IMR-90 (cell line): ENCODE results near the gene TEDDM1. TPM values are rescaled to one million over a fixed set of nuclear protein-coding genes. Genes with fewer than 3 reads are reported as not detected.
A peak's percentile ranks its signal among the peaks of the same experiment; 100 is the strongest.

Experiments used
- ATAC-seq: fragments of 200-7000 bp; cut with Tn5 transposase; 2 replicates; pipeline ENCODE4 v1.9.1; 2020; ENCODE audit warnings: low read depth, mild to moderate bottlenecking, moderate library complexity
- BruUV-seq: library from RNA; stranded (reverse); fragments of 400-500 nt; replicated peaks from 2 replicates; lab custom pipeline; 2021; lab: Mats Ljungman, UMichigan
- CTCF ChIA-PET: fragments of 300-600 bp; formaldehyde crosslinking; extraction: SDS; loops from one replicate; lab custom pipeline; 2021; ENCODE audit warnings: antibody characterized with exemption; lab: Yijun Ruan, JAX
- POLR2A ChIA-PET: fragments of 300-600 bp; sonication (Branson Sonifier 250); formaldehyde crosslinking; loops from one replicate; lab custom pipeline; 2022; ENCODE audit warnings: antibody characterized with exemption; ENCODE audit not compliant: unreplicated experiment; lab: Charles Lee
- DNase-seq: peaks from one replicate; pipeline ENCODE4 v3.0.0; 2013
- H2AFZ ChIP-seq: replicated peaks from 2 replicates; pipeline ENCODE3; 2013; ENCODE audit warnings: low read length, mild to moderate bottlenecking; ENCODE audit not compliant: poor library complexity
- H2AK5ac ChIP-seq: 2 replicates; pipeline ENCODE4 v1.6.1; 2013; ENCODE audit warnings: low read depth, low read length, inconsistent platforms
- H2AK9ac ChIP-seq: replicated peaks from 2 replicates; pipeline ENCODE3; 2013; ENCODE audit warnings: mild to moderate bottlenecking, low read depth, low read length, moderate library complexity; ENCODE audit not compliant: poor library complexity
- H2BK120ac ChIP-seq: 2 replicates; pipeline ENCODE4 v1.6.1; 2013; ENCODE audit warnings: low read depth, low read length, inconsistent platforms
- H2BK15ac ChIP-seq: 3 replicates; pipeline ENCODE4 v1.6.1; 2013; ENCODE audit warnings: low read depth, low read length, inconsistent platforms
- H2BK20ac ChIP-seq: 2 replicates; pipeline ENCODE4 v1.6.1; 2013; ENCODE audit warnings: low read depth, mild to moderate bottlenecking, inconsistent platforms, low read length, moderate library complexity
- H2BK5ac ChIP-seq: 2 replicates; pipeline ENCODE4 v1.6.1; 2013; ENCODE audit warnings: mild to moderate bottlenecking, low read depth, low read length, inconsistent platforms; ENCODE audit not compliant: poor library complexity, severe bottlenecking
- H3K14ac ChIP-seq: replicated peaks from 2 replicates; pipeline ENCODE4 v1.6.1; 2013; ENCODE audit warnings: low read depth, low read length, inconsistent platforms
- H3K18ac ChIP-seq: 2 replicates; pipeline ENCODE4 v1.6.1; 2013; ENCODE audit warnings: low read depth, low read length, control low read depth
- H3K23ac ChIP-seq: 2 replicates; pipeline ENCODE4 v1.6.1; 2013; ENCODE audit warnings: low read depth, low read length, inconsistent platforms
- H3K27ac ChIP-seq: 2 replicates; pipeline ENCODE4 v1.5.1; 2013; ENCODE audit warnings: mild to moderate bottlenecking, control low read depth, low read length; ENCODE audit not compliant: insufficient read depth
- H3K27me3 ChIP-seq: 2 replicates; pipeline ENCODE4 v1.6.1; 2013; ENCODE audit warnings: low read length; ENCODE audit not compliant: control insufficient read depth, insufficient read depth
- H3K36me3 ChIP-seq: 2 replicates; pipeline ENCODE4 v1.6.1; 2013; ENCODE audit warnings: low read length, mixed read lengths; ENCODE audit not compliant: control insufficient read depth, insufficient read depth
- H3K4ac ChIP-seq: 2 replicates; pipeline ENCODE4 v1.6.1; 2013; ENCODE audit warnings: low read depth, low read length, inconsistent platforms
- H3K4me1 ChIP-seq: 2 replicates; pipeline ENCODE4 v1.6.1; 2013; ENCODE audit warnings: low read length, mixed read lengths; ENCODE audit not compliant: control insufficient read depth, insufficient read depth
- H3K4me2 ChIP-seq: 2 replicates; pipeline ENCODE4 v1.6.1; 2013; ENCODE audit warnings: low read depth, mild to moderate bottlenecking, control low read depth, low read length, moderate library complexity
- H3K4me3 ChIP-seq: 2 replicates; pipeline ENCODE4 v1.5.1; 2013; ENCODE audit warnings: low read depth, mild to moderate bottlenecking, control low read depth, low read length, moderate library complexity; ENCODE audit not compliant: insufficient read depth
- H3K56ac ChIP-seq: 2 replicates; pipeline ENCODE4 v1.6.1; 2013; ENCODE audit warnings: low read length, inconsistent platforms; ENCODE audit not compliant: insufficient read depth; ENCODE audit errors: extremely low read depth
- H3K79me1 ChIP-seq, 2 experiments: 2 replicates each; pipeline ENCODE4 v1.6.1; 2013; ENCODE audit warnings: low read length in 2 of 2, inconsistent platforms in 1 of 2, low read depth in 1 of 2
- H3K9ac ChIP-seq: 2 replicates; pipeline ENCODE4 v1.6.1; 2013; ENCODE audit warnings: low read depth, low read length, control low read depth
- H3K9me1 ChIP-seq: 2 replicates; pipeline ENCODE4 v1.6.1; 2013; ENCODE audit warnings: low read length, inconsistent platforms; ENCODE audit not compliant: insufficient read depth
- H3K9me3 ChIP-seq: 2 replicates; pipeline ENCODE4 v1.6.1; 2013; ENCODE audit warnings: low read length; ENCODE audit not compliant: control insufficient read depth, insufficient read depth
- H4K20me1 ChIP-seq: 2 replicates; pipeline ENCODE4 v1.6.1; 2013; ENCODE audit warnings: low read length, inconsistent platforms; ENCODE audit not compliant: insufficient read depth
- H4K5ac ChIP-seq: 2 replicates; pipeline ENCODE4 v1.6.1; 2013; ENCODE audit warnings: mild to moderate bottlenecking, low read depth, low read length, control low read depth
- H4K8ac ChIP-seq, 2 experiments: 2 replicates each; pipeline ENCODE4 v1.6.1; 2013; ENCODE audit warnings: low read depth in 2 of 2, low read length in 2 of 2, control low read depth in 1 of 2, inconsistent platforms in 1 of 2
- H4K91ac ChIP-seq: 2 replicates; pipeline ENCODE4 v1.6.1; 2013; ENCODE audit warnings: low read depth, low read length, inconsistent platforms; ENCODE audit not compliant: insufficient read depth
- BHLHE40 ChIP-seq: fragments of 150-350 bp; IDR thresholded peaks from 2 replicates; pipeline ENCODE4 v1.6.1; 2016; ENCODE audit warnings: mild to moderate bottlenecking, low read depth, low read length
- CEBPB ChIP-seq: IDR thresholded peaks from 2 replicates; pipeline ENCODE4 v1.6.1; 2012; ENCODE audit warnings: low read depth, low read length, improper control_type of control experiment
- CHD1 ChIP-seq: IDR thresholded peaks from 2 replicates; pipeline ENCODE4 v1.6.1; 2012; ENCODE audit warnings: low read depth, low read length, improper control_type of control experiment
- FOS ChIP-seq: fragments of 150-350 bp; IDR thresholded peaks from 2 replicates; pipeline ENCODE4 v1.6.1; 2016; ENCODE audit warnings: low read depth, low read length
- MAFK ChIP-seq: IDR thresholded peaks from 2 replicates; pipeline ENCODE4 v1.6.1; 2012; ENCODE audit warnings: low read depth, low read length, improper control_type of control experiment
- MAZ ChIP-seq: IDR thresholded peaks from 2 replicates; pipeline ENCODE4 v1.6.1; 2012; ENCODE audit warnings: low read depth, mild to moderate bottlenecking, low read length, improper control_type of control experiment, moderate library complexity, borderline replicate concordance
- MXI1 ChIP-seq: IDR thresholded peaks from 2 replicates; pipeline ENCODE4 v1.6.1; 2012; ENCODE audit warnings: low read depth, mild to moderate bottlenecking, low read length, moderate library complexity, borderline replicate concordance
- NFE2L2 ChIP-seq: fragments of 150-350 bp; IDR thresholded peaks from 2 replicates; pipeline ENCODE4 v1.6.1; 2016; ENCODE audit warnings: low read depth, mild to moderate bottlenecking, low read length
- POLR2A ChIP-seq: IDR thresholded peaks from 2 replicates; pipeline ENCODE4 v1.6.1; 2012; ENCODE audit warnings: mild to moderate bottlenecking, low read depth, low read length
- RAD21 ChIP-seq: IDR thresholded peaks from 2 replicates; pipeline ENCODE4 v1.6.1; 2012; ENCODE audit warnings: low read length, improper control_type of control experiment
- RCOR1 ChIP-seq: IDR thresholded peaks from 2 replicates; pipeline ENCODE4 v1.6.1; 2012; ENCODE audit warnings: mild to moderate bottlenecking, low read length, improper control_type of control experiment; ENCODE audit not compliant: insufficient replicate concordance
- RFX5 ChIP-seq: IDR thresholded peaks from 2 replicates; pipeline ENCODE4 v1.8.0; 2012; ENCODE audit warnings: low read depth, mild to moderate bottlenecking, low read length, moderate library complexity
- SMC3 ChIP-seq: fragments of 150-350 bp; IDR thresholded peaks from 2 replicates; pipeline ENCODE4 v1.6.1; 2016; ENCODE audit warnings: low read depth, mild to moderate bottlenecking, antibody characterized with exemption, low read length, moderate library complexity
- WGBS, 2 experiments: methylation state at CpG; one replicate each; pipeline versions ENCODE4 v1.1.5 to v1.1.7; 2013; ENCODE audit warnings: missing lambda C conversion rate in 2 of 2; ENCODE audit not compliant: insufficient read length in 1 of 2; ENCODE audit errors: extremely low coverage in 2 of 2; 5-methylcytosine and 5-hydroxymethylcytosine counted together
- dilution Hi-C: fragments of 300-500 bp; cut with HindIII; formaldehyde crosslinking; loops from one replicate; pipeline ENCODE4 v1.14.3; 2018; ENCODE audit warnings: low sequenced_read_pairs; ENCODE audit not compliant: unreplicated experiment
- in situ Hi-C: fragments of 300-500 bp; cut with MboI; formaldehyde crosslinking; loops from 3 replicates; pipeline ENCODE4 v1.14.3; 2019; ENCODE audit warnings: low sequenced_read_pairs, inconsistent platforms, mixed read lengths
- intact Hi-C: fragments of 100-400 bp; cut with micrococcal nuclease; formaldehyde crosslinking; loops from 2 replicates; pipeline ENCODE4 v1.10.0; 2022
- polyA plus RNA-seq, 3 experiments: library from polyadenylated mRNA; depleted of rRNA; stranded (reverse); fragments of >200 nt; gene quantifications; 2 replicates each; pipeline ENCODE4 v1.2.3, GENCODE V29; 2012; ENCODE audit warnings: low replicate concordance in 1 of 3
- total RNA-seq: library from RNA; depleted of rRNA; stranded (reverse); fragments of >200 nt; gene quantifications from 2 replicates; pipeline ENCODE4 v1.2.3, GENCODE V29; 2012
- TF ChIP-seq, protein P1 (sequence below): conservative IDR thresholded peaks from 2 replicates; pipeline ENCODE4 v1.5.1; 2012; ENCODE audit warnings: mild to moderate bottlenecking, low read depth, low read length, improper control_type of control experiment
- TF ChIP-seq, protein P2 (sequence below): fragments of 150-350 bp; IDR thresholded peaks from 2 replicates; pipeline ENCODE4 v1.6.1; 2017; ENCODE audit warnings: mild to moderate bottlenecking, antibody characterized with exemption, low read length, low read depth

Gene TEDDM1
- total and polyA plus RNA-seq, 2 of the 4 experiments (the other 2 are of a cell fraction), result not detected

DNA sequence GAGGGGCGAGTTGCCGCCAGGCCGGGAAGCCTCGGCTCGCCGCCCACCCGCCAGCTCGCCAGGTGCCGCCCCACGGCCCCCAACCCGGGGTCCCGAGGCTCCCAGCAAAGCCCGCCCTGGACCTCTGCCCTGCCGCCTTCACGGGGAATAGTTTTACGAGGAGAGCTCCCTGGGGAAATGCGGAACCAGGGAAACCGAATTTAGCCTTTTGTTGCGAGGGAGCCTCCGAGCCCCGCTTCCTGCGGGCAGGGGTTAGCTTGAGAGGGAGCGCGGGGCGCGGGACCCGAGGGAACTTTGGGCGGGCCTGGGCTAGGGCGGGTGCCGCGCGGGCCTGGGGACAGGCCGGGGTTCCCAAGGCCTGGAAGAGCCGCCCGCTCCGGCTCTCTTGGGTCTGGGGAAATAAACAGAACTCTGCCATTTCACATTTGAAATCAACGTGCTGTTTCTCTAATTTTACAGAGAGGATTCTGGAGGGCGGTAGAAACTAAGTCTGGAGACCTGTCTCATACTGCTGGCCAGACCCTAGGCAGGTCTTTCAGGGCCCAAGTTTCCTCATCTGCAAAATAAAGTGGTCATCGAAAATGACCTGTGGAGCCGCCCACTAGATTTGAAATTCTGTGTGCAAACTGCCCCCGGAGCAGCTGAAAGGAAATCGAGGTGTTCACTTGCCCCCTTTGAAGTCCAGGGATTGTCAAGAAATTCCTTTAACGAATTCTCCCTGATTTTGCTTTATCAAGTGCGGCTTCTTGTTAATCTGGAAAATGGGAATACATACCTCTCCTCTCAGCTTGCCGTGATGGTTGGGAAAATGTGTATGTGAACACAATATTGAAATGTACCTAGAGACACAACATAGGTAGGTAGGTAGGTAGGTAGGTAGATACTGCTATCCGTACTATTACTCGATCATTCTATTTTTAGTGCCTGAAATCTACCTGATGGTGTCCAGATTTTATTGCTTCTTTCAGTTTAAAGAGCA is 8.1 kb downstream of the TEDDM1 start:
- peak; percentile 9 for DNase-seq
- TF ChIP-seq CHD1, result no peak
- no peak for TF ChIP-seq SMC3
- TF ChIP-seq RAD21, result no peak
- TF ChIP-seq MXI1, result no peak
- TF ChIP-seq BHLHE40, result no peak
- TF ChIP-seq NFE2L2, result no peak
- TF ChIP-seq MAFK, result no peak
- no peak for TF ChIP-seq FOS
- TF ChIP-seq, protein P1, sequence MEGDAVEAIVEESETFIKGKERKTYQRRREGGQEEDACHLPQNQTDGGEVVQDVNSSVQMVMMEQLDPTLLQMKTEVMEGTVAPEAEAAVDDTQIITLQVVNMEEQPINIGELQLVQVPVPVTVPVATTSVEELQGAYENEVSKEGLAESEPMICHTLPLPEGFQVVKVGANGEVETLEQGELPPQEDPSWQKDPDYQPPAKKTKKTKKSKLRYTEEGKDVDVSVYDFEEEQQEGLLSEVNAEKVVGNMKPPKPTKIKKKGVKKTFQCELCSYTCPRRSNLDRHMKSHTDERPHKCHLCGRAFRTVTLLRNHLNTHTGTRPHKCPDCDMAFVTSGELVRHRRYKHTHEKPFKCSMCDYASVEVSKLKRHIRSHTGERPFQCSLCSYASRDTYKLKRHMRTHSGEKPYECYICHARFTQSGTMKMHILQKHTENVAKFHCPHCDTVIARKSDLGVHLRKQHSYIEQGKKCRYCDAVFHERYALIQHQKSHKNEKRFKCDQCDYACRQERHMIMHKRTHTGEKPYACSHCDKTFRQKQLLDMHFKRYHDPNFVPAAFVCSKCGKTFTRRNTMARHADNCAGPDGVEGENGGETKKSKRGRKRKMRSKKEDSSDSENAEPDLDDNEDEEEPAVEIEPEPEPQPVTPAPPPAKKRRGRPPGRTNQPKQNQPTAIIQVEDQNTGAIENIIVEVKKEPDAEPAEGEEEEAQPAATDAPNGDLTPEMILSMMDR, result no peak
- no peak for TF ChIP-seq MAZ
- no peak for TF ChIP-seq RFX5
- TF ChIP-seq RCOR1, result no peak
- TF ChIP-seq POLR2A, result no peak
- TF ChIP-seq CEBPB, result no peak
- TF ChIP-seq, protein P2, sequence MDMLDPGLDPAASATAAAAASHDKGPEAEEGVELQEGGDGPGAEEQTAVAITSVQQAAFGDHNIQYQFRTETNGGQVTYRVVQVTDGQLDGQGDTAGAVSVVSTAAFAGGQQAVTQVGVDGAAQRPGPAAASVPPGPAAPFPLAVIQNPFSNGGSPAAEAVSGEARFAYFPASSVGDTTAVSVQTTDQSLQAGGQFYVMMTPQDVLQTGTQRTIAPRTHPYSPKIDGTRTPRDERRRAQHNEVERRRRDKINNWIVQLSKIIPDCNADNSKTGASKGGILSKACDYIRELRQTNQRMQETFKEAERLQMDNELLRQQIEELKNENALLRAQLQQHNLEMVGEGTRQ, result no peak

More for the DNA sequence above, 8.1 kb downstream of the TEDDM1 start:
- CTCF ChIA-PET, result interaction anchor here (0.5 to 1.2 kb wide), 3 partner anchors 134 to 307 kb away, joined by 3 read pairs; no protein-coding TSS in a partner anchor
- peaks cover 13 to 29% of the 10 kb centered on the region in 2 experiments for H3K79me1 ChIP-seq
- peak overlapping the region; percentile 52 for H2BK120ac ChIP-seq
- H2BK15ac ChIP-seq, result no peak overlapping the region
- no peaks in the 10 kb centered on the region for H3K27me3 ChIP-seq
- H2AFZ ChIP-seq, result peak overlapping the region; percentile 97
- H3K18ac ChIP-seq, result peak overlapping the region; percentile 81; the same call in 1 of the 2 replicates
- peak overlapping the region; percentile 84 for H3K4me2 ChIP-seq
- dilution Hi-C loops (no loop called here), intact Hi-C loops (no loop called here), in situ Hi-C loops (loop anchor here (10.0 kb wide), 1 partner anchor 308 kb away; no protein-coding TSS in a partner anchor)
- no TSS peak for BruUV-seq
- peak overlapping the region; percentile 80 for H4K91ac ChIP-seq
- peak overlapping the region; percentile 71 for H3K9ac ChIP-seq
- H3K23ac ChIP-seq, result peak overlapping the region; percentile 82
- peak overlapping the region; percentile 40 to 91; a peak in 3 of 4 replicates for H4K8ac ChIP-seq
- H4K20me1 ChIP-seq, result peaks cover 27% of the 10 kb centered on the region
- 3% methylated on average over 22 of the region's 47 CpGs; no CpG with 5 or more reads in 1 of the 2 experiments for WGBS, 2 experiments
- H3K27ac ChIP-seq, result peak overlapping the region; percentile 75
- H3K9me1 ChIP-seq, result peaks cover 9% of the 10 kb centered on the region; the same call in 1 of the 2 replicates
- peak overlapping the region; percentile 78 for H4K5ac ChIP-seq
- peaks cover 3% of the 10 kb centered on the region for H3K4me1 ChIP-seq
- peak overlapping the region; percentile 71 for H3K4me3 ChIP-seq
- POLR2A ChIA-PET, result interaction anchor here (0.6 to 1.4 kb wide), 2 partner anchors 250 to 1470 kb away, joined by 5 to 12 read pairs; no protein-coding TSS in a partner anchor
- H3K56ac ChIP-seq, result 0 out of 2 replicates have a peak overlapping the region, but pooled peaks have one; percentile 49
- H2AK9ac ChIP-seq, result peak overlapping the region; percentile 89
- no peaks in the 10 kb centered on the region for H3K9me3 ChIP-seq
- peak; percentile 8 for ATAC-seq
- H3K14ac ChIP-seq, result peak overlapping the region; percentile 90
- H3K36me3 ChIP-seq, result peaks cover 11% of the 10 kb centered on the region
- 0 out of 2 replicates have a peak overlapping the region, but pooled peaks have one; percentile 14 for H2AK5ac ChIP-seq
- H2BK5ac ChIP-seq, result peak overlapping the region; percentile 74
- no peak overlapping the region for H2BK20ac ChIP-seq
- peak overlapping the region; percentile 87 for H3K4ac ChIP-seq
